Mesendoderm (in vitro differentiated cells): Measurements from ENCODE around the gene RNF168.

Experiments
- DNase-seq: peaks from one replicate; pipeline ENCODE4 v3.0.0; 2013
- H2AK5ac ChIP-seq: 2 replicates; pipeline ENCODE4 v1.6.1; 2013; ENCODE audit warnings: low read length, inconsistent platforms
- H2BK120ac ChIP-seq: 2 replicates; pipeline ENCODE4 v1.6.1; 2013; ENCODE audit warnings: low read depth, mild to moderate bottlenecking, low read length, moderate library complexity, mixed read lengths
- H2BK15ac ChIP-seq: replicated peaks from 2 replicates; pipeline ENCODE4 v1.6.1; 2013; ENCODE audit warnings: low read depth, mild to moderate bottlenecking, moderate library complexity
- H2BK5ac ChIP-seq: 2 replicates; pipeline ENCODE4 v1.6.1; 2013; ENCODE audit warnings: low read length, inconsistent platforms
- H3K18ac ChIP-seq: 2 replicates; pipeline ENCODE4 v1.6.1; 2013; ENCODE audit warnings: mild to moderate bottlenecking, low read length, mixed read lengths
- H3K23ac ChIP-seq: one replicate; pipeline ENCODE4 v1.6.1; 2013; ENCODE audit warnings: low read length
- H3K27ac ChIP-seq: 2 replicates; pipeline ENCODE4 v1.5.1; 2013; ENCODE audit warnings: low read depth, mild to moderate bottlenecking, inconsistent platforms, low read length, moderate library complexity
- H3K27me3 ChIP-seq: 2 replicates; pipeline ENCODE4 v1.6.1; 2013; ENCODE audit warnings: low read length, control low read depth, mild to moderate bottlenecking, inconsistent platforms; ENCODE audit not compliant: insufficient read depth, poor library complexity
- H3K36me3 ChIP-seq: 2 replicates; pipeline ENCODE4 v1.6.1; 2013; ENCODE audit warnings: low read length, inconsistent platforms; ENCODE audit not compliant: control insufficient read depth, insufficient read depth
- H3K4ac ChIP-seq: one replicate; pipeline ENCODE4 v1.6.1; 2013; ENCODE audit warnings: low read depth, mild to moderate bottlenecking, low read length, moderate library complexity
- H3K4me1 ChIP-seq: 2 replicates; pipeline ENCODE4 v1.6.1; 2013; ENCODE audit warnings: low read depth, low read length, inconsistent platforms; ENCODE audit not compliant: control insufficient read depth
- H3K4me2 ChIP-seq: 2 replicates; pipeline ENCODE4 v1.6.1; 2013; ENCODE audit warnings: low read length
- H3K4me3 ChIP-seq: 2 replicates; pipeline ENCODE4 v1.5.1; 2013; ENCODE audit warnings: mild to moderate bottlenecking, low read length
- H3K56ac ChIP-seq: one replicate; pipeline ENCODE4 v1.6.1; 2013; ENCODE audit warnings: low read length
- H3K79me1 ChIP-seq: 2 replicates; pipeline ENCODE4 v1.6.1; 2013; ENCODE audit warnings: low read length, inconsistent platforms
- H3K79me2 ChIP-seq: 2 replicates; pipeline ENCODE4 v1.6.1; 2013; ENCODE audit warnings: mild to moderate bottlenecking, low read length; ENCODE audit not compliant: control insufficient read depth, insufficient read depth
- H3K9ac ChIP-seq: 2 replicates; pipeline ENCODE4 v1.6.1; 2013; ENCODE audit warnings: low read length, inconsistent platforms
- H4K5ac ChIP-seq: one replicate; pipeline ENCODE4 v1.6.1; 2013; ENCODE audit warnings: low read length
- H4K8ac ChIP-seq: one replicate; pipeline ENCODE4 v1.6.1; 2013; ENCODE audit warnings: low read depth, mild to moderate bottlenecking, control low read depth, low read length, moderate library complexity
- WGBS: extraction: QIAGEN DNeasy Blood & Tissue Kit; methylation state at CpG from one replicate; pipeline ENCODE4 v1.1.7; 2013; ENCODE audit warnings: low lambda C conversion rate, missing lambda C conversion rate; ENCODE audit not compliant: insufficient coverage; ENCODE audit errors: extremely low coverage; 5-methylcytosine and 5-hydroxymethylcytosine counted together

Gene RNF168

GRCh38 chr3:196519718-196520082 lies 16.1 kb upstream of the RNF168 start:
- H2BK120ac ChIP-seq: no peak overlapping the region
- H3K27ac ChIP-seq: no peak overlapping the region
- no peak overlapping the region for H2BK15ac ChIP-seq
- no peak overlapping the region for H2BK5ac ChIP-seq
- no peak overlapping the region for H4K8ac ChIP-seq
- H3K4me2 ChIP-seq: no peak overlapping the region
- H3K56ac ChIP-seq: no peak overlapping the region
- H3K79me1 ChIP-seq: no peaks in the 10 kb centered on the region
- no peak overlapping the region for H3K18ac ChIP-seq
- H3K79me2 ChIP-seq: no peaks in the 10 kb centered on the region
- no peaks in the 10 kb centered on the region for H3K27me3 ChIP-seq
- no peak overlapping the region for H3K4ac ChIP-seq
- H3K36me3 ChIP-seq: no peaks in the 10 kb centered on the region
- H3K4me1 ChIP-seq: no peaks in the 10 kb centered on the region
- no peak overlapping the region for H4K5ac ChIP-seq
- peak; percentile 37 for DNase-seq
- no CpG with 5 or more reads among the region's 5 CpGs for WGBS
- no peak overlapping the region for H2AK5ac ChIP-seq
- no peak overlapping the region for H3K4me3 ChIP-seq
- no peak overlapping the region for H3K23ac ChIP-seq
- no peak overlapping the region for H3K9ac ChIP-seq

DNA sequence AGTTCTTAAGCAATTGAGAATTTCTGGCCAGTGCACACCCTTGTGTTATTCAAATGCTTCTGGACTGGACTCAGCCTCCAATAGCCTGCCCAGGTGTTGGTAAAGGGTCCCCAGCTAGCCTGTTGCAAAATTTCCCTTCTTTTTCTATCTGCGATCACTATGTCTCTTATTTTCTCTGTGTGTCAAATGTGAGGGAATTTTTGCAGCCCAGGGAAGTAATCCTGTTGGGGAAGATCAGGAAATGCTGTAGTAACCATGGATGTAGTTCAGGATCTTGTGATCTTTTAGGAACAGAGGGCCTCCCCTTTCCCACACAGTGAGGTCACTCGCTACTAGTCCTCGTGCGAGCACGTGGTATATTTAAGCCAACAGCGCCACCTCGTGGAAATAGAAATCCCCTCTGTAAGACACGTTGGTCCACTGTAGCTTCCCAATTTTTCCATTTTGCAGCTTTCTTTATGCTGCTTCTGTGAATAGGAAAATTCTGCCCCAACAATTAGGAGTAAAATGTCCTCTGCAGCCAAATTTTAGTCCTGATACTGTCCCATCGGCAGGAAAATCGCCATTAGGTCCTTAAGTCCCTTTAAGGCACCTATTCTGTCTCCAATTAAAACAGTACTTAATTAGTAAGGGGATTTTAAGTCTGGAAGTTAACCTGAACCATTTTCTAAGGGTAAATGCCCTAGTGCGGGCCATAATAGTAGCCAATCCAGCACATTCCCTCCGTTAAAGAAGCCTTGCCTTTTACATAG lies 15.6 kb upstream of the RNF168 start:
- H4K5ac ChIP-seq: no peak overlapping the region
- H3K4me1 ChIP-seq: no peaks in the 10 kb centered on the region
- no peak overlapping the region for H3K27ac ChIP-seq
- WGBS: no CpG with 5 or more reads among the region's 12 CpGs
- H3K18ac ChIP-seq: no peak overlapping the region
- H3K23ac ChIP-seq: no peak overlapping the region
- no peaks in the 10 kb centered on the region for H3K79me2 ChIP-seq
- no peaks in the 10 kb centered on the region for H3K27me3 ChIP-seq
- peak; percentile 85 for DNase-seq
- no peak overlapping the region for H3K4me2 ChIP-seq
- H3K4me3 ChIP-seq: no peak overlapping the region
- H2AK5ac ChIP-seq: no peak overlapping the region
- H3K36me3 ChIP-seq: no peaks in the 10 kb centered on the region
- H4K8ac ChIP-seq: no peak overlapping the region
- no peak overlapping the region for H2BK120ac ChIP-seq
- no peaks in the 10 kb centered on the region for H3K79me1 ChIP-seq
- H3K56ac ChIP-seq: no peak overlapping the region
- H2BK5ac ChIP-seq: no peak overlapping the region
- no peak overlapping the region for H3K4ac ChIP-seq
- no peak overlapping the region for H3K9ac ChIP-seq
- H2BK15ac ChIP-seq: no peak overlapping the region

DNA sequence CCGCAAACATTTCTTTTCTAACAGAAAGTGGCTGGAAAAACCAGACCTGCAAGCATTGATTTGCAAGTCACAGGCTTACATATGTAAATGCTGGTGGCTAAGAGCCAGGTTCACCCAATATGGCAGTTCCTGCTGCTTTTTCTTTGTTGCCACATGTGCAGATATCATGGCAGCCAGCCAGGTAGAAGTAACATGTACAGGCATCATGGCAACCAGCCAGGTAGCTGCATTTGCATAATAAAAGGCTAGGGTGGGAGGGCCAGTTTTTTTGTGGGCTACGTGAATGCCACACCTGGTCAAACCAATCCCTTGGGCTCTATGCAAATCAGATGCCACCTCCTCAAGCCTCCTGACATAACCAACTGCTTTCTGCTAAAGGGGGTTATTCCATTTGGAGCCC lies 14.4 kb upstream of the RNF168 start:
- H3K27me3 ChIP-seq: no peaks in the 10 kb centered on the region
- no peak overlapping the region for H3K56ac ChIP-seq
- H4K8ac ChIP-seq: no peak overlapping the region
- H3K36me3 ChIP-seq: no peaks in the 10 kb centered on the region
- H4K5ac ChIP-seq: no peak overlapping the region
- H3K4me2 ChIP-seq: no peak overlapping the region
- no peaks in the 10 kb centered on the region for H3K4me1 ChIP-seq
- no peak overlapping the region for H3K18ac ChIP-seq
- no peak overlapping the region for H3K4me3 ChIP-seq
- no peaks in the 10 kb centered on the region for H3K79me1 ChIP-seq
- no peak overlapping the region for H3K9ac ChIP-seq
- no peak overlapping the region for H2BK5ac ChIP-seq
- no peak overlapping the region for H2AK5ac ChIP-seq
- H3K4ac ChIP-seq: no peak overlapping the region
- no peak for DNase-seq
- H2BK120ac ChIP-seq: no peak overlapping the region
- no CpG with 5 or more reads among the region's 2 CpGs for WGBS
- no peak overlapping the region for H3K27ac ChIP-seq
- H2BK15ac ChIP-seq: no peak overlapping the region
- H3K79me2 ChIP-seq: no peaks in the 10 kb centered on the region
- no peak overlapping the region for H3K23ac ChIP-seq

DNA sequence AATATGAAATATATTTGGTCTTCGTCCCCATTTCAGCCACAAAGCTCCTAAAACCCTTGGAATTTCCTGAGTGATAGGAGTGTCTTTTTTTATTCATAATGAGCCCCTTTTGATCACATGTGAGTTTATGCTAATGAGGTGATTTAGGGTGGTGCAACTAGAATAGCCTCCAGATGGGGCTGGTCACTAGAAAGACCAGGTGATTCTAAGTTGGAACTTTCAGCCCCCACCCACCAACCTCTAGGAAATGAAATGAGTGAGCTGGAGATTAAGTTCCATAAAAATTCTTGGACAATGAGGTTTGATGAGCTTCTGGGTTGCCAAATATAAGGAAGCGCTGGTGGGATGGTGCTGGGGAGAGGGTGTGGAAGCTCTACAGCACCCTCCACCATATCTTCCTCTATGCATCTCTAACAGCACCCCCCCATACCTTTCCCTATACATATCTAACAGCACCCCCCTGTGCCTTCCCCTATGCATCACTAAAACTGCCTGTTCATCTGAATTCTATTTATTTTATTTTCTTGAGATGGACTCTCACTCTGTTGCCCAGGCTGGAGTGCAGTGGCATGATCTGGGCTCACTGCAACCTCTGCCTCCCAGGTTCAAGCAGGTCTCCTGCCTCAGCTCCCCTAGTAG lies 13.7 kb upstream of the RNF168 start:
- Histone ChIP-seq H3K79me2 (no peaks in the 10 kb centered on the region), H2BK120ac (no peak overlapping the region), H3K36me3 (no peaks in the 10 kb centered on the region), H3K4me2 (no peak overlapping the region), H3K79me1 (no peaks in the 10 kb centered on the region), H4K5ac (no peak overlapping the region), H2BK5ac (no peak overlapping the region), H3K56ac (no peak overlapping the region), H4K8ac (no peak overlapping the region), H3K18ac (no peak overlapping the region), H3K4me1 (no peaks in the 10 kb centered on the region), H3K9ac (no peak overlapping the region), H3K23ac (no peak overlapping the region), H3K4me3 (no peak overlapping the region), H3K27ac (no peak overlapping the region), H3K4ac (no peak overlapping the region), H2BK15ac (no peak overlapping the region), H2AK5ac (no peak overlapping the region), H3K27me3 (no peaks in the 10 kb centered on the region)
- no CpG with 5 or more reads among the region's 2 CpGs for WGBS
- DNase-seq: no peak

DNA sequence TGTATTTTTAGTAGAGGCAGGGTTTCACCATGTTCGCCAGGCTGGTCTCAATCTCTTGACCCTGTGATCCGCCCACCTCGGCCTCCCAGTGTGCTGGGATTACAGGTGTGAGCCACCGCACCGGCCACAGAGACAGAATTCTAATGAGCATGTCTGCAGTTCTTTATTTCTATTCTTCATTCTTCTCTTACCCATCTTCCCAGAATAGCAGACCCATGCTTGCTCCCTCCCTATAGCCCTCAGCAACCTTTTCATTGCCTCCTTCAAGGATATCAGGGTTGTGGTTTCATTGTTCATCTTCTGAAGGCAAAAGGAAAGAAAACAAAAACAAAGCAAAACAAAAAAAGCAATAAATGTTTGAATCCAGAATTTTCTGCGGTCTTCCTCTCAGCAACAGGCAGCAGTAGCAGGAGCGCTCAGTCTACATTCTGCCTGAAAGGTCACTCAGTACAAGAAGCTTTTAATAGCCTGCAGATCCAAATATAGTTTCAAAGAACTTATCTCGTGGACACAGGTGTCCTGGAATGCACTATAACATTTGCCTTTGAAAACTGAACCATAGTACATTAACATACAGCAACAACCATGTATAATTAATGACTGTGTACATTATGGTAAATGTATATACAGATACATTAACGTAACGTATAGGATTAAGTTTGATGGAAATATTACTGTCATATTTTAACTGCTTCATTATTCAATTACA lies 11.5 kb upstream of the RNF168 start, which contains the start of gene SMCO1:
TSS of gene SMCO1 (minus strand) at position 434 of the 709 bp plus-strand sequence. CDS start at position 297, 137 bp downstream.
- H4K8ac ChIP-seq: no peak within 1 kb of the TSS
- DNase-seq: no peak
- H3K4ac ChIP-seq: no peak within 1 kb of the TSS
- no peak within 1 kb of the TSS for H3K27ac ChIP-seq
- H3K4me1 ChIP-seq: no peaks in the 10 kb centered on the region
- H3K4me3 ChIP-seq: no peak within 1 kb of the TSS
- no peak within 1 kb of the TSS for H3K56ac ChIP-seq
- H4K5ac ChIP-seq: no peak within 1 kb of the TSS
- no peak within 1 kb of the TSS for H2BK15ac ChIP-seq
- no peak within 1 kb of the TSS for H3K4me2 ChIP-seq
- no peak within 1 kb of the TSS for H2BK120ac ChIP-seq
- no CpG with 5 or more reads among the region's 10 CpGs for WGBS
- H3K23ac ChIP-seq: no peak within 1 kb of the TSS
- H3K79me1 ChIP-seq: no peaks in the 10 kb centered on the region
- no peaks in the 10 kb centered on the region for H3K27me3 ChIP-seq
- no peak within 1 kb of the TSS for H2AK5ac ChIP-seq
- no peak within 1 kb of the TSS for H2BK5ac ChIP-seq
- H3K36me3 ChIP-seq: no peaks in the 10 kb centered on the region
- no peak within 1 kb of the TSS for H3K18ac ChIP-seq
- no peaks in the 10 kb centered on the region for H3K79me2 ChIP-seq
- no peak within 1 kb of the TSS for H3K9ac ChIP-seq
